ENCODE results near the gene LRP5.

Gene LRP5

GRCh38 chr11:68312117-68312779 lies at the start of gene LRP5:
TSS of gene LRP5 (plus strand) at chr11:68312591. CDS start at chr11:68312715, 124 bp downstream.
- peaks cover 37% of the 10 kb centered on the region for H3K4me1 Mint-ChIP-seq (ENCODE audit: low read depth)
- peak within 1 kb of the TSS; percentile 87 for H3K4me3 Mint-ChIP-seq
- H3K27me3 Mint-ChIP-seq (ENCODE audit: low read depth), result peaks cover 3% of the 10 kb centered on the region
- H3K27ac Mint-ChIP-seq, result peak within 1 kb of the TSS; percentile 72
- H3K9me3 Mint-ChIP-seq, result no peaks in the 10 kb centered on the region
- H3K36me3 Mint-ChIP-seq (ENCODE audit: low read depth), result peaks cover 3% of the 10 kb centered on the region

GRCh38 chr11:68263444-68264035 lies 48.9 kb upstream of the LRP5 start:
- H3K27ac Mint-ChIP-seq, result no peak overlapping the region
- no peaks in the 10 kb centered on the region for H3K9me3 Mint-ChIP-seq
- no peaks in the 10 kb centered on the region for H3K27me3 Mint-ChIP-seq (ENCODE audit: low read depth)
- peaks cover 27% of the 10 kb centered on the region for H3K36me3 Mint-ChIP-seq (ENCODE audit: low read depth)
- peaks cover 2% of the 10 kb centered on the region for H3K4me1 Mint-ChIP-seq (ENCODE audit: low read depth)
- H3K4me3 Mint-ChIP-seq, result no peak overlapping the region

GRCh38 chr11:68264244-68264643 lies 48.1 kb upstream of the LRP5 start:
- no peaks in the 10 kb centered on the region for H3K9me3 Mint-ChIP-seq
- H3K27me3 Mint-ChIP-seq (ENCODE audit: low read depth), result no peaks in the 10 kb centered on the region
- H3K36me3 Mint-ChIP-seq (ENCODE audit: low read depth), result peaks cover 27% of the 10 kb centered on the region
- H3K4me1 Mint-ChIP-seq (ENCODE audit: low read depth), result peaks cover 5% of the 10 kb centered on the region
- no peak overlapping the region for H3K4me3 Mint-ChIP-seq
- H3K27ac Mint-ChIP-seq, result no peak overlapping the region

- H3K27ac Mint-ChIP-seq, result no peak overlapping the region
- no peaks in the 10 kb centered on the region for H3K9me3 Mint-ChIP-seq
- H3K27me3 Mint-ChIP-seq (ENCODE audit: low read depth), result no peaks in the 10 kb centered on the region
- H3K4me3 Mint-ChIP-seq, result no peak overlapping the region
- peaks cover 27% of the 10 kb centered on the region for H3K36me3 Mint-ChIP-seq (ENCODE audit: low read depth)
- H3K4me1 Mint-ChIP-seq (ENCODE audit: low read depth), result peaks cover 10% of the 10 kb centered on the region
These were observed 47.5 kb upstream of the LRP5 start for GRCh38 chr11:68264741-68265540.

GRCh38 chr11:68266121-68266891 lies 46.1 kb upstream of the LRP5 start:
- no peaks in the 10 kb centered on the region for H3K9me3 Mint-ChIP-seq
- H3K36me3 Mint-ChIP-seq (ENCODE audit: low read depth), result peaks cover 23% of the 10 kb centered on the region
- H3K27ac Mint-ChIP-seq, result no peak overlapping the region
- no peak overlapping the region for H3K4me3 Mint-ChIP-seq
- H3K4me1 Mint-ChIP-seq (ENCODE audit: low read depth), result peaks cover 16% of the 10 kb centered on the region
- no peaks in the 10 kb centered on the region for H3K27me3 Mint-ChIP-seq (ENCODE audit: low read depth)

- H3K9me3 Mint-ChIP-seq, result no peaks in the 10 kb centered on the region
- H3K4me1 Mint-ChIP-seq (ENCODE audit: low read depth), result peaks cover 16% of the 10 kb centered on the region
- H3K27ac Mint-ChIP-seq, result no peak overlapping the region
- no peak overlapping the region for H3K4me3 Mint-ChIP-seq
- no peaks in the 10 kb centered on the region for H3K27me3 Mint-ChIP-seq (ENCODE audit: low read depth)
- H3K36me3 Mint-ChIP-seq (ENCODE audit: low read depth), result peaks cover 20% of the 10 kb centered on the region
These were observed 45.2 kb upstream of the LRP5 start for GRCh38 chr11:68266936-68267880.

GRCh38 chr11:68267881-68268240 lies 44.5 kb upstream of the LRP5 start:
- H3K27ac Mint-ChIP-seq, result no peak overlapping the region
- H3K27me3 Mint-ChIP-seq (ENCODE audit: low read depth), result no peaks in the 10 kb centered on the region
- H3K9me3 Mint-ChIP-seq, result no peaks in the 10 kb centered on the region
- H3K4me1 Mint-ChIP-seq (ENCODE audit: low read depth), result peaks cover 19% of the 10 kb centered on the region
- H3K36me3 Mint-ChIP-seq (ENCODE audit: low read depth), result peaks cover 18% of the 10 kb centered on the region
- no peak overlapping the region for H3K4me3 Mint-ChIP-seq

- H3K4me3 Mint-ChIP-seq, result peak overlapping the region; percentile 2
- H3K9me3 Mint-ChIP-seq, result no peaks in the 10 kb centered on the region
- H3K4me1 Mint-ChIP-seq (ENCODE audit: low read depth), result peaks cover 19% of the 10 kb centered on the region
- no peaks in the 10 kb centered on the region for H3K27me3 Mint-ChIP-seq (ENCODE audit: low read depth)
- peaks cover 10% of the 10 kb centered on the region for H3K36me3 Mint-ChIP-seq (ENCODE audit: low read depth)
- H3K27ac Mint-ChIP-seq, result no peak overlapping the region
These were observed 42.8 kb upstream of the LRP5 start for GRCh38 chr11:68269414-68270081.

- no peaks in the 10 kb centered on the region for H3K27me3 Mint-ChIP-seq (ENCODE audit: low read depth)
- H3K36me3 Mint-ChIP-seq (ENCODE audit: low read depth), result peaks cover 4% of the 10 kb centered on the region
- H3K27ac Mint-ChIP-seq, result peak overlapping the region; percentile 99
- peaks cover 19% of the 10 kb centered on the region for H3K4me1 Mint-ChIP-seq (ENCODE audit: low read depth)
- H3K4me3 Mint-ChIP-seq, result peak overlapping the region; percentile 97
- H3K9me3 Mint-ChIP-seq, result no peaks in the 10 kb centered on the region
These were observed 42.0 kb upstream of the LRP5 start for GRCh38 chr11:68270196-68271022.

GRCh38 chr11:68271023-68271780 lies 41.2 kb upstream of the LRP5 start:
- Mint-ChIP-seq H3K36me3 (ENCODE audit: low read depth) (no peaks in the 10 kb centered on the region), H3K27me3 (ENCODE audit: low read depth) (no peaks in the 10 kb centered on the region), H3K4me3 (peak overlapping the region; percentile 97), H3K4me1 (ENCODE audit: low read depth) (peaks cover 19% of the 10 kb centered on the region), H3K9me3 (no peaks in the 10 kb centered on the region), H3K27ac (peak overlapping the region; percentile 99)

- Mint-ChIP-seq H3K36me3 (ENCODE audit: low read depth) (no peaks in the 10 kb centered on the region), H3K4me1 (ENCODE audit: low read depth) (peaks cover 19% of the 10 kb centered on the region), H3K9me3 (no peaks in the 10 kb centered on the region), H3K27ac (peak within 1 kb of the TSS; percentile 99), H3K4me3 (peak within 1 kb of the TSS; percentile 97), H3K27me3 (ENCODE audit: low read depth) (no peaks in the 10 kb centered on the region)
These were observed 40.4 kb upstream of the LRP5 start, which contains the start of gene C11orf24 for GRCh38 chr11:68271781-68272608. TSS of gene C11orf24 (minus strand) at chr11:68271973. CDS start at chr11:68263767, 8,206 bp downstream.

All from T-helper 1 cell treated with Interleukin-12 subunit alpha and Interleukin-12 subunit beta and Interleukin-4 antibody, amounts not matched to agents 30 μg/mL and 1 μg/mL, for 36 hours (primary cell).